ENCODE results near the gene DLX4.

Gene DLX4

DNA sequence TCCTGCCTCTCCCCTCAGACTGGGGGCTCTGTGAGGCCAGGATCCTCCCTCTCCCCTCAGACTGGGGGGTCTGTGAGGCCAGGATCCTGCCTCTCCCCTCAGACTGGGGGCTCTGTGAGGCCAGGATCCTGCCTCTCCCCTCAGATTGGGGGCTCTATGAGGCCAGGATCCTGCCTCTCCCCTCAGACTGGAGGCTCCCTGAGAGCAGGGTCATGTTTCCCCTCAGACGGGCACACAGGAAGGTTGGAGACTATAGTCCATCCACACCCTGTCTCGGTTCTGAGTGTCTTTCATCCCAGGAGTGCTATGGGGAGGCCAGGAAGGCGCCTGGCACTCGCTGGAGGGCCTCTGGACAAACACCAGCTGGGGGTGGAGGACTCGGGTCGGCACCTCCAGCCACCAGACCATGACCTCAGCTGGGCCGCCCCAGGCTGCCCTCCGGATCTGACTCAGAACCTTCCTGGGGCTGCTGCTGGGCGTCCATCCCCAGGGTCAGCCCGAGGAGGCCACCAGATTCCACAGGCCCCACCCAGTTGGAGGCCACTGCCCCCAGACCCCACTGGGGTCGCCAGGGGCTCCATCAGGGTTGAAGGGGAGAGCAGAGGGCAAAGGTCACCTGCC is 21.9 kb upstream of the DLX4 start:
- Histone ChIP-seq H3K9ac (ENCODE audit: low read depth in 1 of 2, low read length in 2 of 2) (no peak overlapping the region), H3K27ac (ENCODE audit: low read depth, low read length) (no peak overlapping the region), H3K4me3 (ENCODE audit: low read depth in 1 of 2, low read length in 2 of 2) (no peak overlapping the region), H3K27me3 (ENCODE audit: control insufficient read depth in 1 of 2, insufficient read depth in 2 of 2, low read length in 2 of 2) (peaks cover 27 to 32% of the 10 kb centered on the region in 2 donors), H3K36me3 (ENCODE audit: control insufficient read depth in 1 of 2, insufficient read depth in 2 of 2, low read length in 2 of 2) (no peaks in the 10 kb centered on the region), H3K9me3 (ENCODE audit: control insufficient read depth in 1 of 2, low read length in 2 of 2) (no peaks in the 10 kb centered on the region), H3K4me1 (ENCODE audit: control insufficient read depth in 1 of 2, insufficient read depth in 2 of 2, low read length in 2 of 2) (no peaks in the 10 kb centered on the region)

DNA sequence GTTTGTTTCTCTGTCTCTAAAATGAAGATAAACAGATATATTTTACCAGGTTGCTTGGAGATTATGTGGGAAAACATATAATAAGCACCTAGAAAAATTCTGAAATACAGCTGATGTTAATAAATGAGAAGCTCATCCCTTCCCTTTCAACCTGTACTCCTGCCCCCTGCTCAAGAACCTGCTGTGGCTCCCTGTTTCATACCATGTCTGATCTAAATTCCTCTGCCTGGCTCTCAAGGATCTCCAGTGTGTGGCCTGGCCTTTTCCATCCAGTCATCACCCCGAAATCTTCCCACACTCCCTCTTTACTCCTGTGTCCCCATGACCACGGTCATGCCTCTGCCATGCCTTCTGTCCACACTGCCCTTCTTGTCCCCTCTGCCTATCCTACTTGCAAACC is 19.4 kb upstream of the DLX4 start:
- Histone ChIP-seq H3K9ac (ENCODE audit: low read depth in 1 of 2, low read length in 2 of 2) (no peak overlapping the region), H3K36me3 (ENCODE audit: control insufficient read depth in 1 of 2, insufficient read depth in 2 of 2, low read length in 2 of 2) (no peaks in the 10 kb centered on the region), H3K27me3 (ENCODE audit: control insufficient read depth in 1 of 2, insufficient read depth in 2 of 2, low read length in 2 of 2) (peaks cover 25 to 26% of the 10 kb centered on the region in 2 donors), H3K27ac (ENCODE audit: low read depth, low read length) (no peak overlapping the region), H3K4me3 (ENCODE audit: low read depth in 1 of 2, low read length in 2 of 2) (no peak overlapping the region), H3K9me3 (ENCODE audit: control insufficient read depth in 1 of 2, low read length in 2 of 2) (no peaks in the 10 kb centered on the region), H3K4me1 (ENCODE audit: control insufficient read depth in 1 of 2, insufficient read depth in 2 of 2, low read length in 2 of 2) (no peaks in the 10 kb centered on the region)

DNA sequence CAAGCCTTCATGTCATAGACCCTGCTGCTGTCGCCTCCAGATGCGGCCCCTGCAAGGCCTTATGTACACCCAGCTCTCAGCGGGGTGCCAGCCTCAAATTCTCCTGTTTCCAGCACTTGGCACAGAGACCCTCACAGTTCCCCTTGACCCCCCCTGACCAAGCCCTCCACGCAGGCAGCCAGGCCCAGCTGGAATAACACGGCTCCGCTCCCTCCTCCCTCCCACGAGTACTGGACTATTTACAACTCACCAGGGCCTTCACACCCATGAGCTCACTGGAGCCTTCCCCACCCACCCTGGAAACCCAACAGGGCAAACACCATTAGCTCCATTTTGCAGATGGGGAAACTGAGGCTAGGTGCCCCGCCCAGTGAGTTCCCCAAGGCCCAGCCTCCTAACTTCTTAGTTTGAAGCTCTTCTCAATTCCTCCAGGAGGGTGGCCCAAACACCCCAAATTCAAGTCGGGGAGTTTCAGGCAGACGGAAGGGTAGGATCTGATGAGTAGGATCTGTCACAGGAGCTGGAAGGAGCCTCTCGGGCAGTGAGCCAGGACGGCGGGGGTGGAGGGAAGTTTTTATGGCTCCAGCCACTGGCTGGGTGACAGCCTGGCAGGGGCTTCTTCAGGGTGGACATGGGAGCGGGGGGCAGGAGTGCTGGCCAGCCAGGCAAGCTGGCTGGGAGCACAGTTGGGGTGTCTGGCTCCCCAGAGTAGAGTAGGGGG is 17.5 kb upstream of the DLX4 start:
- no peaks in the 10 kb centered on the region for H3K4me1 ChIP-seq (ENCODE audit: control insufficient read depth in 1 of 2, insufficient read depth in 2 of 2, low read length in 2 of 2)
- H3K27me3 ChIP-seq (ENCODE audit: control insufficient read depth in 1 of 2, insufficient read depth in 2 of 2, low read length in 2 of 2), result peaks cover 23 to 25% of the 10 kb centered on the region in 2 donors
- H3K9me3 ChIP-seq (ENCODE audit: control insufficient read depth in 1 of 2, low read length in 2 of 2), result no peaks in the 10 kb centered on the region
- no peak overlapping the region for H3K27ac ChIP-seq (ENCODE audit: low read depth, low read length)
- H3K4me3 ChIP-seq (ENCODE audit: low read depth in 1 of 2, low read length in 2 of 2), result no peak overlapping the region
- H3K9ac ChIP-seq (ENCODE audit: low read depth in 1 of 2, low read length in 2 of 2), result no peak overlapping the region
- no peaks in the 10 kb centered on the region for H3K36me3 ChIP-seq (ENCODE audit: control insufficient read depth in 1 of 2, insufficient read depth in 2 of 2, low read length in 2 of 2)

GRCh38 chr17:49952209-49952911 is 16.6 kb upstream of the DLX4 start:
- H3K36me3 ChIP-seq (ENCODE audit: control insufficient read depth in 1 of 2, insufficient read depth in 2 of 2, low read length in 2 of 2), result no peaks in the 10 kb centered on the region
- no peak overlapping the region for H3K27ac ChIP-seq (ENCODE audit: low read depth, low read length)
- H3K4me1 ChIP-seq (ENCODE audit: control insufficient read depth in 1 of 2, insufficient read depth in 2 of 2, low read length in 2 of 2), result no peaks in the 10 kb centered on the region
- H3K4me3 ChIP-seq (ENCODE audit: low read depth in 1 of 2, low read length in 2 of 2), result no peak overlapping the region
- H3K9ac ChIP-seq (ENCODE audit: low read depth in 1 of 2, low read length in 2 of 2), result no peak overlapping the region
- H3K9me3 ChIP-seq (ENCODE audit: control insufficient read depth in 1 of 2, low read length in 2 of 2), result no peaks in the 10 kb centered on the region
- H3K27me3 ChIP-seq (ENCODE audit: control insufficient read depth in 1 of 2, insufficient read depth in 2 of 2, low read length in 2 of 2), result peaks cover 21 to 23% of the 10 kb centered on the region in 2 donors

DNA sequence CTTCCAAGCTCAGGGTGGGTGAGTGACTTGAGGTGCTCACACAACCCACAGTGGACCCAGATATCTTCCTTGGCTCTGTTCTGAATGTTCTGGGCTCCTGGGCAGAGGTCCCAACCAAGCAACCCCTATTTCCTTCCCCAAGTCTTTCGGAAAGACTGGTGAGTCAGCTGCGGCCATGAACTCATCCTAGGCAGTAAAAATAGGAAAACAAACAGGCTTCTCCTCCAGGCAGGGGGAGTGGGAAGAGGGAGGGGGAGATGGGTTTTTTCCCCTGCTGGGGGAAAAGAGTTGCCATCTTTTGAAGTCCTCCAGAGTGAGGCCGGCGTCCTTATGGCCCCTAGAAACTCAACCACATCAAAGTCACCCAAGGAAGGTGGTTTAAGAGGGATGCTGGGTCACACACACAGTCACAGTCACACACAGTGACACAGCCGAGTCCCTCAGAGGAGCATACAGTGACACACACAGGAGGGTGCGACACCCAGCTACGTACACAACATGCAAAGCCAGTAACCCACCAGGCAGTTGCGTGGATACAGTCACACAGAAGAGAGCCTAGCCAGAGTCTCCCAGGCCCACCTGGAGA is 16.0 kb upstream of the DLX4 start:
- Histone ChIP-seq H3K9me3 (ENCODE audit: control insufficient read depth in 1 of 2, low read length in 2 of 2) (no peaks in the 10 kb centered on the region), H3K36me3 (ENCODE audit: control insufficient read depth in 1 of 2, insufficient read depth in 2 of 2, low read length in 2 of 2) (no peaks in the 10 kb centered on the region), H3K27me3 (ENCODE audit: control insufficient read depth in 1 of 2, insufficient read depth in 2 of 2, low read length in 2 of 2) (peaks cover 21 to 23% of the 10 kb centered on the region in 2 donors), H3K27ac (ENCODE audit: low read depth, low read length) (no peak overlapping the region), H3K4me3 (ENCODE audit: low read depth in 1 of 2, low read length in 2 of 2) (no peak overlapping the region), H3K9ac (ENCODE audit: low read depth in 1 of 2, low read length in 2 of 2) (no peak overlapping the region), H3K4me1 (ENCODE audit: control insufficient read depth in 1 of 2, insufficient read depth in 2 of 2, low read length in 2 of 2) (no peaks in the 10 kb centered on the region)

- Histone ChIP-seq H3K9ac (ENCODE audit: low read depth in 1 of 2, low read length in 2 of 2) (no peak overlapping the region), H3K36me3 (ENCODE audit: control insufficient read depth in 1 of 2, insufficient read depth in 2 of 2, low read length in 2 of 2) (no peaks in the 10 kb centered on the region), H3K4me1 (ENCODE audit: control insufficient read depth in 1 of 2, insufficient read depth in 2 of 2, low read length in 2 of 2) (no peaks in the 10 kb centered on the region), H3K9me3 (ENCODE audit: control insufficient read depth in 1 of 2, low read length in 2 of 2) (no peaks in the 10 kb centered on the region), H3K4me3 (ENCODE audit: low read depth in 1 of 2, low read length in 2 of 2) (no peak overlapping the region), H3K27ac (ENCODE audit: low read depth, low read length) (no peak overlapping the region), H3K27me3 (ENCODE audit: control insufficient read depth in 1 of 2, insufficient read depth in 2 of 2, low read length in 2 of 2) (peaks cover 19 to 23% of the 10 kb centered on the region in 2 donors)
These were observed 13.8 kb upstream of the DLX4 start for GRCh38 chr17:49955157-49955556.

GRCh38 chr17:49956780-49957179 is 12.2 kb upstream of the DLX4 start:
- Histone ChIP-seq H3K9me3 (ENCODE audit: control insufficient read depth in 1 of 2, low read length in 2 of 2) (no peaks in the 10 kb centered on the region), H3K36me3 (ENCODE audit: control insufficient read depth in 1 of 2, insufficient read depth in 2 of 2, low read length in 2 of 2) (no peaks in the 10 kb centered on the region), H3K4me1 (ENCODE audit: control insufficient read depth in 1 of 2, insufficient read depth in 2 of 2, low read length in 2 of 2) (no peaks in the 10 kb centered on the region), H3K4me3 (ENCODE audit: low read depth in 1 of 2, low read length in 2 of 2) (no peak overlapping the region), H3K27ac (ENCODE audit: low read depth, low read length) (no peak overlapping the region), H3K9ac (ENCODE audit: low read depth in 1 of 2, low read length in 2 of 2) (no peak overlapping the region), H3K27me3 (ENCODE audit: control insufficient read depth in 1 of 2, insufficient read depth in 2 of 2, low read length in 2 of 2) (peaks cover 6 to 21% of the 10 kb centered on the region in 2 donors)

DNA sequence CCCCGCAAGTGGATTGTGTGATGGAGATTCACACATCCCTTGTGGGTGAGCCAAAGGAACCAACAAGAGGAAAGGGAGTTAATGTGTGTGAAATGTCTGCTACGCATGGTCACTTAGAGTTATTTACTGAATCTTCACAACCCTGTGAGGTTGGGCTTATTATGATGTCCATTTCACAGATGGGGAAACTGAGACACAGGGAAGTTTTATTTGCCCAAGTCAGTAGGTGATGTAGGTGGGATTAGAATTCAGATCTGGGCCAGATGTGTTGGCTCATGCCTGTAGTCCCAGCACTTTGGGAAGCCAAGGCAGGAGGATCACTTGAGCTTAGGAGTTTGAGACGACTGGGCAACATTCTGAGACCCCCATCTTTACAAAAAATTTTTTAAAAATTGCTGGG is 11.6 kb upstream of the DLX4 start:
- Histone ChIP-seq H3K9ac (ENCODE audit: low read depth in 1 of 2, low read length in 2 of 2) (no peak overlapping the region), H3K4me1 (ENCODE audit: control insufficient read depth in 1 of 2, insufficient read depth in 2 of 2, low read length in 2 of 2) (no peaks in the 10 kb centered on the region), H3K36me3 (ENCODE audit: control insufficient read depth in 1 of 2, insufficient read depth in 2 of 2, low read length in 2 of 2) (no peaks in the 10 kb centered on the region), H3K4me3 (ENCODE audit: low read depth in 1 of 2, low read length in 2 of 2) (no peak overlapping the region), H3K9me3 (ENCODE audit: control insufficient read depth in 1 of 2, low read length in 2 of 2) (no peaks in the 10 kb centered on the region), H3K27ac (ENCODE audit: low read depth, low read length) (no peak overlapping the region), H3K27me3 (ENCODE audit: control insufficient read depth in 1 of 2, insufficient read depth in 2 of 2, low read length in 2 of 2) (peaks cover 3 to 18% of the 10 kb centered on the region in 2 donors)

GRCh38 chr17:49958723-49959122 is 10.3 kb upstream of the DLX4 start:
- no peaks in the 10 kb centered on the region for H3K9me3 ChIP-seq (ENCODE audit: control insufficient read depth in 1 of 2, low read length in 2 of 2)
- H3K27me3 ChIP-seq (ENCODE audit: control insufficient read depth in 1 of 2, insufficient read depth in 2 of 2, low read length in 2 of 2), result peaks cover 16 to 22% of the 10 kb centered on the region in 2 donors
- no peaks in the 10 kb centered on the region for H3K36me3 ChIP-seq (ENCODE audit: control insufficient read depth in 1 of 2, insufficient read depth in 2 of 2, low read length in 2 of 2)
- no peak overlapping the region for H3K4me3 ChIP-seq (ENCODE audit: low read depth in 1 of 2, low read length in 2 of 2)
- H3K4me1 ChIP-seq (ENCODE audit: control insufficient read depth in 1 of 2, insufficient read depth in 2 of 2, low read length in 2 of 2), result no peaks in the 10 kb centered on the region
- no peak overlapping the region for H3K9ac ChIP-seq (ENCODE audit: low read depth in 1 of 2, low read length in 2 of 2)
- no peak overlapping the region for H3K27ac ChIP-seq (ENCODE audit: low read depth, low read length)

Data from duodenal mucosa (tissue), 2 donors.